ENCODE results near the gene HORMAD2.
"Not testable (repeated sequence)": the region's sequence is repeated elsewhere in the genome, so short reads cannot be mapped to it uniquely, and the experiment has no call there.

- TF ChIP-seq CTCF (conservative IDR thresholded peaks at IDR 0.05; ENCODE audit: low read length); EZH2phosphoT487 (IDR thresholded peaks at IDR 0.05; ENCODE audit: borderline replicate concordance): not testable (repeated sequence)
Observed at GRCh38 chr22:30100770-30101169, 20.5 kb downstream of the HORMAD2 start.
